LNCAP (cell line): ENCODE data around the gene QKI.

Experiments
- CTCF ChIP-seq: fragments of 450-650 bp; IDR thresholded peaks from 2 replicates; pipeline ENCODE4 v1.5.1; 2017; ENCODE audit warnings: mild to moderate bottlenecking

Gene QKI

GRCh38 chr6:163525926-163526325 lies 111.4 kb downstream of the QKI start:
- TF ChIP-seq CTCF: no peak

GRCh38 chr6:163526346-163526745 lies 111.8 kb downstream of the QKI start:
- TF ChIP-seq CTCF: no peak

- TF ChIP-seq CTCF: no peak
Observed at GRCh38 chr6:163527291-163527690, 112.8 kb downstream of the QKI start.

GRCh38 chr6:163529605-163530004 lies 115.1 kb downstream of the QKI start:
- TF ChIP-seq CTCF: no peak

GRCh38 chr6:163530406-163530805 lies 115.9 kb downstream of the QKI start:
- TF ChIP-seq CTCF: no peak

- TF ChIP-seq CTCF: no peak
Observed at GRCh38 chr6:163531122-163531521, 116.6 kb downstream of the QKI start.

GRCh38 chr6:163532526-163533078 lies 118.1 kb downstream of the QKI start:
- no peak for TF ChIP-seq CTCF

- TF ChIP-seq CTCF: no peak
Observed at GRCh38 chr6:163533443-163533842, 118.9 kb downstream of the QKI start.
